ENCODE measurements around the gene MAML1. TPM values are rescaled to one million over a fixed set of nuclear protein-coding genes. Genes with fewer than 3 reads are reported as not detected.

MAML1 gene
- polyA plus RNA-seq, 1 of the 3 experiments (the other 2 are of a cell fraction), result 8.1 TPM

DNA sequence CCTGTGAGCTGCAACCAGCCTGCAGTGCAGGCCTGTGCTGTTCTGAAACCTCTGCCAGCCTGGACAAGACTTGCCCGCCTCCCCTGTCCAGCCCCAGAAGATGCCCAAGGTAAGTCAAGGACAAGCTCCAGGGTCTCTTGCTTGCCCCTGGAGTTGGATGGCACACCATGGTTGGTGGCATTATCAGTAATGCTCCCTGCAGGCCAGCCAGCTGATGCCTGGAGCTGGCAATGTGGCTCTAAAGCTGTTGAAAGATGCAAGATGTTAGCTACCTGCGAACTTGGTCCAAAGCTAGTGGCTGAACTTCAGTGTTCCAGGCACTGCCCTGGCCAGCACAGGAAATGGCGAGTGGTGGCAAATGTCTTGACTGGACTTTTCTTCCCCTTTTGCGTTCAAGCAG, 47.2 kb downstream of the MAML1 start:
- Histone ChIP-seq H3K27me3 (ENCODE audit: insufficient read depth) (no peaks in the 10 kb centered on the region), H3K9me3 (no peaks in the 10 kb centered on the region), H3K9me2 (no peaks in the 10 kb centered on the region), H3K4me1 (ENCODE audit: control insufficient read depth in 1 of 2, insufficient read depth in 2 of 2, low read depth in 1 of 2, low read length in 1 of 2) (no peaks in the 10 kb centered on the region), H3K36me3 (replicated peaks in 1 of 2; ENCODE audit: control insufficient read depth in 1 of 2, insufficient read depth in 2 of 2, low read length in 1 of 2) (peaks cover 11 to 49% of the 10 kb centered on the region in 2 experiments), H3K79me2 (ENCODE audit: insufficient read depth) (no peaks in the 10 kb centered on the region; the same call in 1 of the 2 replicates), H3F3A (replicated peaks; ENCODE audit: insufficient read depth) (no peaks in the 10 kb centered on the region), H4K20me1 (ENCODE audit: insufficient read depth) (no peaks in the 10 kb centered on the region), H3K9ac (no peak overlapping the region), H3K27ac (ENCODE audit: low read depth in 2 of 2, low read length in 1 of 2) (no peak overlapping the region), H3K4me2 (no peak overlapping the region), H2AFZ (ENCODE audit: low read depth) (no peak overlapping the region), H3K4me3 (ENCODE audit: low read depth in 2 of 2, low read length in 1 of 2) (no peak overlapping the region)
- WGBS (ENCODE audit: low lambda C conversion rate), result 92% methylated on average over 3 of the region's 4 CpGs
- CTCF ChIA-PET, result interaction anchor here (0.7 to 5.4 kb wide), 5 partner anchors 10 to 22 kb away, joined by 3 to 35 read pairs (median 3); no protein-coding TSS in a partner anchor
- no peak for TF ChIP-seq RFX5 (IDR thresholded peaks at IDR 0.05; ENCODE audit: low read length)
- DNase-seq, result no peak
- POLR2A ChIA-PET, result interaction anchor here (1.0 kb wide), 1 partner anchor 14 kb away, joined by 4 read pairs; no protein-coding TSS in a partner anchor

DNA sequence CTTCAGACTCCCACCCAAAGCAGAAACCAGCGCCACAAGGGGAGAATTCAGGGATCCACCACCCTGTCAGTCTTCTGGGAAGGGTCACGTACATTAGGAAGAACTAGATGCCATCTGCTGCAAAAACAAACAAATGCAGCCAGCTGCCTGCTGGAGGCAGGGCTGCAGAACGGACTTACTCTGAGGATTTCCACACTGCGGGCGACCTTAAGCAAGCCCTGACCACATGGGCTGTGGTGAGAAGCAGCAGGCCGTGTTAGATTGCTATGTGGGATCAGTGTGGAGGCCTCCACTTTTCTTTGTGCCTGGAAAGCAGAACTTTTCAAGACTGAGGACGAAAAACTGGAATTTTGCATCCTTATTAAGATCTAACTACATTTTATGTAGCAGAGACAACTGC, 47.7 kb downstream of the MAML1 start:
- ChIA-PET CTCF (interaction anchor here (1.2 to 5.4 kb wide), 4 partner anchors 12 to 21 kb away, joined by 3 to 35 read pairs (median 6); no protein-coding TSS in a partner anchor), POLR2A (interaction anchor here (1.0 kb wide), 1 partner anchor 14 kb away, joined by 4 read pairs; no protein-coding TSS in a partner anchor)
- Histone ChIP-seq H2AFZ (ENCODE audit: low read depth) (no peak overlapping the region), H3K4me3 (ENCODE audit: low read depth in 2 of 2, low read length in 1 of 2) (no peak overlapping the region), H3K4me2 (no peak overlapping the region), H3K36me3 (replicated peaks in 1 of 2; ENCODE audit: control insufficient read depth in 1 of 2, insufficient read depth in 2 of 2, low read length in 1 of 2) (peaks cover 10 to 44% of the 10 kb centered on the region in 2 experiments), H3K27me3 (ENCODE audit: insufficient read depth) (no peaks in the 10 kb centered on the region), H3K9me3 (no peaks in the 10 kb centered on the region), H4K20me1 (ENCODE audit: insufficient read depth) (no peaks in the 10 kb centered on the region), H3K27ac (ENCODE audit: low read depth in 2 of 2, low read length in 1 of 2) (no peak overlapping the region), H3K79me2 (ENCODE audit: insufficient read depth) (no peaks in the 10 kb centered on the region), H3K9me2 (no peaks in the 10 kb centered on the region), H3K9ac (no peak overlapping the region), H3F3A (replicated peaks; ENCODE audit: insufficient read depth) (no peaks in the 10 kb centered on the region), H3K4me1 (ENCODE audit: control insufficient read depth in 1 of 2, insufficient read depth in 2 of 2, low read depth in 1 of 2, low read length in 1 of 2) (no peaks in the 10 kb centered on the region)
- TF ChIP-seq GABPA (IDR thresholded peaks at IDR 0.05; ENCODE audit: low read depth) (no peak), CHD2 (IDR thresholded peaks at IDR 0.05; ENCODE audit: low read length, partially characterized antibody) (no peak), EP300 (IDR thresholded peaks at IDR 0.05; ENCODE audit: borderline replicate concordance in 1 of 2, low read depth in 1 of 2, low read length in 1 of 2) (no peak), MXI1 (IDR thresholded peaks at IDR 0.05; ENCODE audit: low read depth, low read length) (no peak), FOXJ3 (CRISPR knock-in tag; IDR thresholded peaks at IDR 0.05) (no peak), YY1 (IDR thresholded peaks at IDR 0.05; ENCODE audit: low read depth) (no peak), JUND (IDR thresholded peaks at IDR 0.05) (no peak), FOSL2 (IDR thresholded peaks at IDR 0.05; ENCODE audit: borderline replicate concordance, low read depth) (no peak), POLR2AphosphoS5 (IDR thresholded peaks at IDR 0.05; ENCODE audit: low read depth, low read length) (no peak), ELF1 (IDR thresholded peaks at IDR 0.05) (no peak), NFIC (IDR thresholded peaks at IDR 0.05; ENCODE audit: borderline replicate concordance) (no peak), RFX5 (IDR thresholded peaks at IDR 0.05; ENCODE audit: low read length) (no peak), TEAD4 (IDR thresholded peaks at IDR 0.05; ENCODE audit: borderline replicate concordance, insufficient read depth) (no peak), SIN3A (IDR thresholded peaks at IDR 0.05; ENCODE audit: borderline replicate concordance, low read depth, low read length) (no peak)
- TF ChIP-seq, protein P1, sequence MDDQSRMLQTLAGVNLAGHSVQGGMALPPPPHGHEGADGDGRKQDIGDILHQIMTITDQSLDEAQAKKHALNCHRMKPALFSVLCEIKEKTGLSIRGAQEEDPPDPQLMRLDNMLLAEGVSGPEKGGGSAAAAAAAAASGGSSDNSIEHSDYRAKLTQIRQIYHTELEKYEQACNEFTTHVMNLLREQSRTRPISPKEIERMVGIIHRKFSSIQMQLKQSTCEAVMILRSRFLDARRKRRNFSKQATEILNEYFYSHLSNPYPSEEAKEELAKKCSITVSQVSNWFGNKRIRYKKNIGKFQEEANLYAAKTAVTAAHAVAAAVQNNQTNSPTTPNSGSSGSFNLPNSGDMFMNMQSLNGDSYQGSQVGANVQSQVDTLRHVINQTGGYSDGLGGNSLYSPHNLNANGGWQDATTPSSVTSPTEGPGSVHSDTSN (IDR thresholded peaks at IDR 0.05), result no peak
- TF ChIP-seq, protein P2, sequence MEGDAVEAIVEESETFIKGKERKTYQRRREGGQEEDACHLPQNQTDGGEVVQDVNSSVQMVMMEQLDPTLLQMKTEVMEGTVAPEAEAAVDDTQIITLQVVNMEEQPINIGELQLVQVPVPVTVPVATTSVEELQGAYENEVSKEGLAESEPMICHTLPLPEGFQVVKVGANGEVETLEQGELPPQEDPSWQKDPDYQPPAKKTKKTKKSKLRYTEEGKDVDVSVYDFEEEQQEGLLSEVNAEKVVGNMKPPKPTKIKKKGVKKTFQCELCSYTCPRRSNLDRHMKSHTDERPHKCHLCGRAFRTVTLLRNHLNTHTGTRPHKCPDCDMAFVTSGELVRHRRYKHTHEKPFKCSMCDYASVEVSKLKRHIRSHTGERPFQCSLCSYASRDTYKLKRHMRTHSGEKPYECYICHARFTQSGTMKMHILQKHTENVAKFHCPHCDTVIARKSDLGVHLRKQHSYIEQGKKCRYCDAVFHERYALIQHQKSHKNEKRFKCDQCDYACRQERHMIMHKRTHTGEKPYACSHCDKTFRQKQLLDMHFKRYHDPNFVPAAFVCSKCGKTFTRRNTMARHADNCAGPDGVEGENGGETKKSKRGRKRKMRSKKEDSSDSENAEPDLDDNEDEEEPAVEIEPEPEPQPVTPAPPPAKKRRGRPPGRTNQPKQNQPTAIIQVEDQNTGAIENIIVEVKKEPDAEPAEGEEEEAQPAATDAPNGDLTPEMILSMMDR (IDR thresholded peaks at IDR 0.05), result no peak
- WGBS (ENCODE audit: low lambda C conversion rate), result 94% methylated on average over 7 of the region's 7 CpGs
- DNase-seq, result no peak

Data from SK-N-SH (cell line).